Tibial nerve (tissue), 4 donors: ENCODE data around the gene PLCB3. TPM values are rescaled to one million over a fixed set of nuclear protein-coding genes. Genes with fewer than 3 reads are reported as not detected.

ENCODE experiments used
- DNase-seq, 2 donors: peaks; one replicate each; pipeline ENCODE4 v3.0.0-alpha.2; 2019; ENCODE audit warnings: low spot score in 2 of 2
- H3K27ac ChIP-seq, 4 donors: fragments of 200-600 bp; sonication (generic) in 3 of 4; one replicate each; pipeline ENCODE4 v1.5.1; 2017 to 2019; ENCODE audit warnings: mild to moderate bottlenecking in 1 of 4
- H3K27me3 ChIP-seq, 2 donors: fragments of 200-600 bp; sonication (generic) in 1 of 2; one replicate each; pipeline versions ENCODE4 v1.5.1 to v1.6.0; 2017 to 2019
- H3K36me3 ChIP-seq, 3 donors: fragments of 200-600 bp; sonication (generic); one replicate each; pipeline ENCODE4 v1.5.1; 2018 to 2019
- H3K4me1 ChIP-seq, 4 donors: fragments of 200-600 bp; sonication (generic) in 3 of 4; one replicate each; pipeline ENCODE4 v1.5.1; 2017 to 2019
- H3K4me3 ChIP-seq, 4 donors: fragments of 200-600 bp; sonication (generic) in 3 of 4; one replicate each; pipeline ENCODE4 v1.5.1; 2017 to 2019; ENCODE audit warnings: mild to moderate bottlenecking in 1 of 4, moderate library complexity in 1 of 4
- H3K9me3 ChIP-seq, 4 donors: fragments of 200-600 bp; sonication (generic) in 3 of 4; one replicate each; pipeline ENCODE4 v1.5.1; 2017 to 2019
- CTCF ChIP-seq, 5 experiments: fragments of 200-600 bp in 3 of 5; fragments of 450-650 bp in 2 of 5; sonication (generic) in 3 of 5; IDR thresholded peaks; one replicate each; pipeline ENCODE4 v1.5.1; 2016 to 2019; ENCODE audit warnings: antibody characterized with exemption in 5 of 5, mild to moderate bottlenecking in 3 of 5, moderate library complexity in 2 of 5
- EP300 ChIP-seq, 2 donors: sonication (generic); formaldehyde crosslinking; IDR thresholded peaks; one replicate each; pipeline ENCODE4 v1.6.1; 2017; ENCODE audit warnings: antibody characterized with exemption in 2 of 2, mild to moderate bottlenecking in 1 of 2
- POLR2A ChIP-seq, 2 donors: fragments of 450-650 bp; IDR thresholded peaks; one replicate each; pipeline ENCODE4 v1.6.1; 2017; ENCODE audit warnings: antibody characterized with exemption in 2 of 2, mild to moderate bottlenecking in 2 of 2, moderate library complexity in 2 of 2
- WGBS, 2 donors: methylation state at CpG; one replicate each; pipeline ENCODE4 v1.1.5; 2018; 5-methylcytosine and 5-hydroxymethylcytosine counted together
- total RNA-seq, 4 donors: library from RNA; depleted of rRNA; stranded (reverse); fragments of >200 nt; gene quantifications; one replicate each; pipeline ENCODE4 v1.1.0, GENCODE V29; 2016

PLCB3 gene
- total RNA-seq, 4 donors from 2014 or later = 18.0 to 44.4 (median 27.1) TPM

- Histone ChIP-seq H3K4me3 (peak overlapping the region in 1 of 4 donors; percentile 79), H3K36me3 (peaks cover 0 to 5% (median 0%) of the 10 kb centered on the region in 3 donors), H3K27ac (peak overlapping the region in 3 of 4 donors; percentile 93 to 96 (median 95)), H3K27me3 (no peaks in the 10 kb centered on the region), H3K4me1 (peaks cover 0 to 82% (median 38%) of the 10 kb centered on the region in 4 donors), H3K9me3 (no peaks in the 10 kb centered on the region)
- TF ChIP-seq POLR2A (IDR thresholded peaks at IDR 0.05) = no peak
- TF ChIP-seq EP300 (IDR thresholded peaks at IDR 0.05) = no peak
- TF ChIP-seq CTCF (IDR thresholded peaks at IDR 0.05) = no peak
- DNase-seq = no peak
- 90% methylated on average over 8 to 12 of the region's 12 CpGs for WGBS, 2 donors
These were observed 22.1 kb upstream of the PLCB3 start for GRCh38 chr11:64229090-64229743.

GRCh38 chr11:64229744-64230170, 21.6 kb upstream of the PLCB3 start:
- Histone ChIP-seq H3K36me3 (no peaks in the 10 kb centered on the region), H3K4me1 (peaks cover 0 to 77% (median 38%) of the 10 kb centered on the region in 4 donors), H3K9me3 (no peaks in the 10 kb centered on the region), H3K27me3 (no peaks in the 10 kb centered on the region), H3K4me3 (peak overlapping the region; percentile 50 to 79 (median 62)), H3K27ac (peak overlapping the region; percentile 87 to 96 (median 94))
- 27 to 30% methylated on average over 11 to 13 of the region's 13 CpGs for WGBS, 2 donors
- no peak for DNase-seq
- TF ChIP-seq POLR2A (IDR thresholded peaks at IDR 0.05) = no peak
- TF ChIP-seq CTCF (IDR thresholded peaks at IDR 0.05) = no peak
- no peak for TF ChIP-seq EP300 (IDR thresholded peaks at IDR 0.05)

GRCh38 chr11:64230171-64230984, 21.0 kb upstream of the PLCB3 start, which contains the start of gene DNAJC4:
Gene DNAJC4 (plus strand): TSS chr11:64230548. CDS start chr11:64230855, 307 bp downstream.
- H3K27me3 ChIP-seq = no peaks in the 10 kb centered on the region
- peaks cover 0 to 77% (median 42%) of the 10 kb centered on the region in 4 donors for H3K4me1 ChIP-seq
- H3K9me3 ChIP-seq = no peaks in the 10 kb centered on the region
- TF ChIP-seq EP300 (IDR thresholded peaks at IDR 0.05) (peak; percentile 72 to 85), CTCF (IDR thresholded peaks at IDR 0.05) (no peak), POLR2A (IDR thresholded peaks at IDR 0.05) (peak; percentile 37 to 59)
- peak within 1 kb of the TSS; percentile 50 to 79 (median 62) for H3K4me3 ChIP-seq
- H3K36me3 ChIP-seq = no peaks in the 10 kb centered on the region
- H3K27ac ChIP-seq = peak within 1 kb of the TSS; percentile 87 to 96 (median 94)
- 0 to 2% methylated on average over 46 to 57 of the region's 62 CpGs for WGBS, 2 donors
- DNase-seq = peak; percentile 90 to 94

GRCh38 chr11:64230985-64231365, 20.4 kb upstream of the PLCB3 start:
- DNase-seq = no peak
- Histone ChIP-seq H3K9me3 (no peaks in the 10 kb centered on the region), H3K36me3 (peaks cover 0 to under 1% (median 0%) of the 10 kb centered on the region in 3 donors), H3K4me1 (peaks cover 0 to 79% (median 46%) of the 10 kb centered on the region in 4 donors), H3K27me3 (no peaks in the 10 kb centered on the region), H3K4me3 (peak overlapping the region; percentile 50 to 79 (median 62)), H3K27ac (peak overlapping the region; percentile 87 to 96 (median 94))
- 11% methylated on average over 8 of the region's 8 CpGs for WGBS, 2 donors
- TF ChIP-seq EP300 (IDR thresholded peaks at IDR 0.05) (no peak), POLR2A (IDR thresholded peaks at IDR 0.05) (no peak), CTCF (IDR thresholded peaks at IDR 0.05) (no peak)
